ENCODE measurements around the gene SETD4. TPM values are rescaled to one million over a fixed set of nuclear protein-coding genes. Genes with fewer than 3 reads are reported as not detected.
A peak's percentile ranks its signal among the peaks of the same experiment; 100 is the strongest.

The SETD4 gene
- total and polyA plus RNA-seq, 2 donors (not counting 1 experiment from before 2014, with no cell fraction given), result 10.7 to 17.2 TPM

DNA sequence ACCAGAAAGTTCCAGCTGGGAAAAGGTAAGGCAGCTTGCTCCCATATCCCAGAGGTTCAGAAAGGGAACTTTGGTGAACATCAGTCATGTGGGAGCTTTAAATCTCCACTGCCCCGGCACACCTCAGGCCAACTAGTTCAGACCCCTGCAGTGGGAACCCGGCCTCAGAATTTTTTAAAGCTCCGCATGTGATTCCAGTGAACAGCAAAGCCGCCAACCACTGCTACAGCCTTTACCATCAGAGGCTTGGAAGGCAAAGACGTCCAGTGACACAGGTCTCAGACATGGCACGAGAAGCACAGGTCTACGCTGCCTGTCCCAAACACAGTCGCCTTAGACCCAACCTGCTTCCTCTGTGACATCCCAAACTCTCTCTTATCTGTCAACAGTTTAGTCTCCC, 31.0 kb downstream of the SETD4 start:
- H3K79me2 ChIP-seq (ENCODE audit: control insufficient read depth, insufficient read depth, low read length), result no peaks in the 10 kb centered on the region
- H3K4me1 ChIP-seq (ENCODE audit: control insufficient read depth, extremely low read depth, insufficient read depth, low read length), result peaks cover 6% of the 10 kb centered on the region
- TF ChIP-seq EZH2 (IDR thresholded peaks at IDR 0.05; ENCODE audit: low read length, missing control alignments), result no peak
- TF ChIP-seq, protein P1, sequence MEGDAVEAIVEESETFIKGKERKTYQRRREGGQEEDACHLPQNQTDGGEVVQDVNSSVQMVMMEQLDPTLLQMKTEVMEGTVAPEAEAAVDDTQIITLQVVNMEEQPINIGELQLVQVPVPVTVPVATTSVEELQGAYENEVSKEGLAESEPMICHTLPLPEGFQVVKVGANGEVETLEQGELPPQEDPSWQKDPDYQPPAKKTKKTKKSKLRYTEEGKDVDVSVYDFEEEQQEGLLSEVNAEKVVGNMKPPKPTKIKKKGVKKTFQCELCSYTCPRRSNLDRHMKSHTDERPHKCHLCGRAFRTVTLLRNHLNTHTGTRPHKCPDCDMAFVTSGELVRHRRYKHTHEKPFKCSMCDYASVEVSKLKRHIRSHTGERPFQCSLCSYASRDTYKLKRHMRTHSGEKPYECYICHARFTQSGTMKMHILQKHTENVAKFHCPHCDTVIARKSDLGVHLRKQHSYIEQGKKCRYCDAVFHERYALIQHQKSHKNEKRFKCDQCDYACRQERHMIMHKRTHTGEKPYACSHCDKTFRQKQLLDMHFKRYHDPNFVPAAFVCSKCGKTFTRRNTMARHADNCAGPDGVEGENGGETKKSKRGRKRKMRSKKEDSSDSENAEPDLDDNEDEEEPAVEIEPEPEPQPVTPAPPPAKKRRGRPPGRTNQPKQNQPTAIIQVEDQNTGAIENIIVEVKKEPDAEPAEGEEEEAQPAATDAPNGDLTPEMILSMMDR (conservative IDR thresholded peaks at IDR 0.05 in 1 of 2, IDR thresholded peaks at IDR 0.05 in 1 of 2; ENCODE audit: low read depth in 1 of 2, low read length in 2 of 2), result no peak
- H2AFZ ChIP-seq (ENCODE audit: low read length), result no peak overlapping the region
- no peaks in the 10 kb centered on the region for H3K36me3 ChIP-seq (ENCODE audit: control insufficient read depth, insufficient read depth, low read length)
- H3K9me3 ChIP-seq (ENCODE audit: control insufficient read depth, insufficient read depth, low read depth, low read length), result no peaks in the 10 kb centered on the region
- H4K20me1 ChIP-seq (ENCODE audit: control insufficient read depth, extremely low read depth, insufficient read depth, low read length), result no peaks in the 10 kb centered on the region
- H3K4me2 ChIP-seq (ENCODE audit: extremely low read depth, insufficient read depth, low read length), result no peak overlapping the region
- no peaks in the 10 kb centered on the region for H3K27me3 ChIP-seq (ENCODE audit: control insufficient read depth, insufficient read depth, low read length)
- H3K4me3 ChIP-seq (replicated peaks in 1 of 4; ENCODE audit: control extremely low read depth in 1 of 4, insufficient read depth in 1 of 4, low read depth in 3 of 4, low read length in 4 of 4), result no peak overlapping the region
- H3K27ac ChIP-seq (ENCODE audit: insufficient read depth, low read length), result no peak overlapping the region
- H3K9ac ChIP-seq (ENCODE audit: insufficient read depth, low read length), result no peak overlapping the region
- no peak for DNase-seq (ENCODE audit: low read depth in 2 of 2)

DNA sequence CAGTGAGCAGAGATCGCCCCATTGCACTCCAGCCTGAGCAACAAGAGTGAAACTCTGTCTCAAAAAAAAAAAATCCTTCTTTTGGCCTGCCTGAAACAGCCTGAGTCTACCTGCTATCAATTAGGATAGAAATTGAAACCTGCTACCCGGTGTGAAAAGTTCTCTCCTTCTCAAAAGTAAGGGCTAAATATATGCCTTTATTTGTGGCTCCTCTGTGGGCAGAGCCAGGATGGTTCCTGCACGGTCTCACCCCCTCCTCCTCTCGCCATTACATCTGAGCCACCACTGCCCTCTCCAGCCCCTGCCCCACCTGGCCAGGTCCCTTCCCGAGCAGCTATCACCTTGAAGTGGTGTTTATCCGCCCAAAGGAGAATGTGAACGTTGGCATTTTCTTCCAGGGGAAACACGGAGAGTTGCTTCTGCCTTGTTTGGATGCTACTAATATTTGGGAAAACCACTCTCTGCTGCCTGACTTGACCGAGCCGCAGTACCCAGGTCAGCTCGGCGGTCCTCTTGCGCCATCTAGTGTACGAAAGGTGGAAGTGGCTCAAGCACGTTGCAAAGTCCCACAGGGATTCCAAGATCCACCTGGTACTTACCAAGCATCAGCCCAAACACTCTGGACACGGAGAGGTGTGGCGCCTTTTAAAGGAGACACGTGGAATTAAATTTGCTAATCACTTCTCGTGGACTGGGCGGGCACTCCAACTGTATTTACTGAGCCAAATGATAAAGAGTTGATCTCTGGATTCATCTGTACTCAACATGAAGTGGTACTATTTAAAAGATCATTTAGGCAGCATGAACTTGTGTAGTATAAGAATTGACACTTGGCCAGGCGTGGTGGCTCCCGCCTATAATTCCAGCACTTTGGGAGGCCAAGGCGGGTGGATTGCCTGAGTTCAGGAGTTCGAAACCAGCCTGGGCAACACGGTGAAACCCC, 31.9 kb downstream of the SETD4 start:
- Histone ChIP-seq H3K9me3 (ENCODE audit: control insufficient read depth, insufficient read depth, low read depth, low read length) (no peaks in the 10 kb centered on the region), H3K36me3 (ENCODE audit: control insufficient read depth, insufficient read depth, low read length) (no peaks in the 10 kb centered on the region), H3K27me3 (ENCODE audit: control insufficient read depth, insufficient read depth, low read length) (no peaks in the 10 kb centered on the region), H4K20me1 (ENCODE audit: control insufficient read depth, extremely low read depth, insufficient read depth, low read length) (no peaks in the 10 kb centered on the region), H3K4me1 (ENCODE audit: control insufficient read depth, extremely low read depth, insufficient read depth, low read length) (peaks cover 6% of the 10 kb centered on the region), H3K27ac (ENCODE audit: insufficient read depth, low read length) (peak overlapping the region; percentile 29), H3K4me2 (ENCODE audit: extremely low read depth, insufficient read depth, low read length) (peak overlapping the region; percentile 40), H3K4me3 (replicated peaks in 1 of 4; ENCODE audit: control extremely low read depth in 1 of 4, insufficient read depth in 1 of 4, low read depth in 3 of 4, low read length in 4 of 4) (peak overlapping the region in 1 of 4 experiments; percentile 22), H3K9ac (ENCODE audit: insufficient read depth, low read length) (no peak overlapping the region), H3K79me2 (ENCODE audit: control insufficient read depth, insufficient read depth, low read length) (no peaks in the 10 kb centered on the region), H2AFZ (ENCODE audit: low read length) (peak overlapping the region; percentile 81)
- TF ChIP-seq, protein P1 (conservative IDR thresholded peaks at IDR 0.05 in 1 of 2, IDR thresholded peaks at IDR 0.05 in 1 of 2; ENCODE audit: low read depth in 1 of 2, low read length in 2 of 2), result peak; percentile 89 to 92
- TF ChIP-seq EZH2 (IDR thresholded peaks at IDR 0.05; ENCODE audit: low read length, missing control alignments), result no peak
- DNase-seq (ENCODE audit: low read depth in 2 of 2), result peak; percentile 54 to 76

DNA sequence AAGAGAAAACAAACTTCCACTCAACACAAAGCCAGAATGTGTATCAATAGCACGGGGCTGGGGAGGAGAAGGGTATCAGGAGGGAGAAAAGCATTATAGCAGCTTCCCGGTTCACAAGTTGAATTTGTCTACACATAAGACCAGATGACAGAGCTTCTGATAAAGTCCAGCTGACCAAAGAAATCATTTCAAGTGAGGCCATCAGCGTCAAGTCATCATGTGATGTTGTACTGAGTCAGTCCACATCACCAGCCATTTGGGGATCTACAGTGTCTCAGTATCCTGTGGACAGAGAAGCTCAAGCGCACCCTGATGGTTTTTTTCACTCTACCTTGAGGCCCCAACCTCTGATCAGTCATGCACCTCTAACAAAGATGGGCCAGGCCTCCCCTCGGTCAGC, 33.0 kb downstream of the SETD4 start:
- no peaks in the 10 kb centered on the region for H3K79me2 ChIP-seq (ENCODE audit: control insufficient read depth, insufficient read depth, low read length)
- no peaks in the 10 kb centered on the region for H3K9me3 ChIP-seq (ENCODE audit: control insufficient read depth, insufficient read depth, low read depth, low read length)
- H4K20me1 ChIP-seq (ENCODE audit: control insufficient read depth, extremely low read depth, insufficient read depth, low read length), result no peaks in the 10 kb centered on the region
- peak overlapping the region; percentile 29 for H3K27ac ChIP-seq (ENCODE audit: insufficient read depth, low read length)
- H2AFZ ChIP-seq (ENCODE audit: low read length), result no peak overlapping the region
- peaks cover 9% of the 10 kb centered on the region for H3K4me1 ChIP-seq (ENCODE audit: control insufficient read depth, extremely low read depth, insufficient read depth, low read length)
- H3K4me3 ChIP-seq (replicated peaks in 1 of 4; ENCODE audit: control extremely low read depth in 1 of 4, insufficient read depth in 1 of 4, low read depth in 3 of 4, low read length in 4 of 4), result no peak overlapping the region
- no peaks in the 10 kb centered on the region for H3K36me3 ChIP-seq (ENCODE audit: control insufficient read depth, insufficient read depth, low read length)
- no peak overlapping the region for H3K9ac ChIP-seq (ENCODE audit: insufficient read depth, low read length)
- peak; percentile 21 to 45 for DNase-seq (ENCODE audit: low read depth in 2 of 2)
- H3K4me2 ChIP-seq (ENCODE audit: extremely low read depth, insufficient read depth, low read length), result no peak overlapping the region
- TF ChIP-seq, protein P1 (conservative IDR thresholded peaks at IDR 0.05 in 1 of 2, IDR thresholded peaks at IDR 0.05 in 1 of 2; ENCODE audit: low read depth in 1 of 2, low read length in 2 of 2), result no peak
- TF ChIP-seq EZH2 (IDR thresholded peaks at IDR 0.05; ENCODE audit: low read length, missing control alignments), result no peak
- no peaks in the 10 kb centered on the region for H3K27me3 ChIP-seq (ENCODE audit: control insufficient read depth, insufficient read depth, low read length)
